Thoracic aorta (tissue), 2 donors: ENCODE measurements around the gene RAB26. TPM values are rescaled to one million over a fixed set of nuclear protein-coding genes. Genes with fewer than 3 reads are reported as not detected.

ENCODE experiments used
- ATAC-seq: fragments of 150-250 bp; one replicate; pipeline ENCODE4 v1.8.0; 2017; ENCODE audit warnings: low read depth; ENCODE audit not compliant: insufficient number of reproducible peaks, low FRiP score
- DNase-seq: peaks from one replicate; pipeline ENCODE4 v3.0.0-alpha.2; 2020; ENCODE audit warnings: low spot score
- H3K27ac ChIP-seq, 2 donors: fragments of 200-600 bp; sonication (generic); 1 replicate in 1 of 2; 2 replicates in 1 of 2; pipeline ENCODE4 v1.5.1; 2016; ENCODE audit warnings: mild to moderate bottlenecking in 2 of 2, moderate library complexity in 2 of 2
- H3K27me3 ChIP-seq: fragments of 200-600 bp; sonication (generic); replicated peaks from 2 replicates; pipeline ENCODE4 v1.6.0; 2016; ENCODE audit warnings: mild to moderate bottlenecking; ENCODE audit not compliant: insufficient read depth
- H3K36me3 ChIP-seq: fragments of 200-600 bp; sonication (generic); one replicate; pipeline ENCODE4 v1.5.1; 2016
- H3K4me1 ChIP-seq, 2 donors: fragments of 200-600 bp; sonication (generic); 1 replicate in 1 of 2; 2 replicates in 1 of 2; pipeline versions ENCODE4 v1.5.1 to v1.6.0; 2016; ENCODE audit warnings: low read depth in 2 of 2, mild to moderate bottlenecking in 1 of 2; ENCODE audit not compliant: control insufficient read depth in 1 of 2
- H3K4me3 ChIP-seq: fragments of 200-600 bp; sonication (generic); 2 replicates; pipeline ENCODE4 v1.5.1; 2016; ENCODE audit warnings: mild to moderate bottlenecking
- H3K9me3 ChIP-seq: fragments of 200-600 bp; sonication (generic); 2 replicates; pipeline ENCODE4 v1.5.1; 2016
- total RNA-seq, 2 donors: library from RNA; depleted of rRNA; stranded (reverse); fragments of >200 nt; gene quantifications; one replicate each; pipeline versions ENCODE4 v1.1.0 to v1.2.3, GENCODE V29; 2016
- TF ChIP-seq, protein P1 (sequence below): fragments of 200-600 bp; sonication (generic); IDR thresholded peaks from one replicate; pipeline ENCODE4 v1.5.1; 2019; ENCODE audit warnings: antibody characterized with exemption

Gene RAB26
- total RNA-seq, 2 donors from 2014 or later = not detected

DNA sequence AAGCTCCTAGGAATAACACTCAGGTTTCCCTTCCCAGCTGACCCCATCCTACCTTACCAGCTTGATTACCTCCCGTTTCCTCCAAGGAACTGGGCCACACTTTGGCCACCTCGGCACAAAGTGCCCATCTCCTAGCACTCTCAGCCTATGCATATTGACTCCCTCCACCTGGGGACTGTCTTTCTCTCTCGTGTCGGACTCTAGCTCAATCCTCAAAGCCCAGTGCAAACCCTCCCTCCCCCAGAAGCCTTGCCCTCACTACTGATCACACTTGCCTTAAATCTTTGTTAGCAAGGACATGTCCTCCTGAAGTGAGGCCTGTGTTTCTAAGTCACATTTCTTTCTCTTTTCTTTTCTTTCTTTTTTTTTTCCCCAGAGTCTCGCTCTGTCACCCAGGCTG lies 2.6 kb upstream of the RAB26 start:
- Histone ChIP-seq H3K4me1 (peaks cover 5 to 29% of the 10 kb centered on the region in 2 donors), H3K4me3 (no peak overlapping the region), H3K27me3 (no peaks in the 10 kb centered on the region), H3K9me3 (no peaks in the 10 kb centered on the region), H3K36me3 (no peaks in the 10 kb centered on the region), H3K27ac (no peak overlapping the region)
- no peak for ATAC-seq
- DNase-seq = no peak
- TF ChIP-seq, protein P1, sequence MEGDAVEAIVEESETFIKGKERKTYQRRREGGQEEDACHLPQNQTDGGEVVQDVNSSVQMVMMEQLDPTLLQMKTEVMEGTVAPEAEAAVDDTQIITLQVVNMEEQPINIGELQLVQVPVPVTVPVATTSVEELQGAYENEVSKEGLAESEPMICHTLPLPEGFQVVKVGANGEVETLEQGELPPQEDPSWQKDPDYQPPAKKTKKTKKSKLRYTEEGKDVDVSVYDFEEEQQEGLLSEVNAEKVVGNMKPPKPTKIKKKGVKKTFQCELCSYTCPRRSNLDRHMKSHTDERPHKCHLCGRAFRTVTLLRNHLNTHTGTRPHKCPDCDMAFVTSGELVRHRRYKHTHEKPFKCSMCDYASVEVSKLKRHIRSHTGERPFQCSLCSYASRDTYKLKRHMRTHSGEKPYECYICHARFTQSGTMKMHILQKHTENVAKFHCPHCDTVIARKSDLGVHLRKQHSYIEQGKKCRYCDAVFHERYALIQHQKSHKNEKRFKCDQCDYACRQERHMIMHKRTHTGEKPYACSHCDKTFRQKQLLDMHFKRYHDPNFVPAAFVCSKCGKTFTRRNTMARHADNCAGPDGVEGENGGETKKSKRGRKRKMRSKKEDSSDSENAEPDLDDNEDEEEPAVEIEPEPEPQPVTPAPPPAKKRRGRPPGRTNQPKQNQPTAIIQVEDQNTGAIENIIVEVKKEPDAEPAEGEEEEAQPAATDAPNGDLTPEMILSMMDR = no peak

DNA sequence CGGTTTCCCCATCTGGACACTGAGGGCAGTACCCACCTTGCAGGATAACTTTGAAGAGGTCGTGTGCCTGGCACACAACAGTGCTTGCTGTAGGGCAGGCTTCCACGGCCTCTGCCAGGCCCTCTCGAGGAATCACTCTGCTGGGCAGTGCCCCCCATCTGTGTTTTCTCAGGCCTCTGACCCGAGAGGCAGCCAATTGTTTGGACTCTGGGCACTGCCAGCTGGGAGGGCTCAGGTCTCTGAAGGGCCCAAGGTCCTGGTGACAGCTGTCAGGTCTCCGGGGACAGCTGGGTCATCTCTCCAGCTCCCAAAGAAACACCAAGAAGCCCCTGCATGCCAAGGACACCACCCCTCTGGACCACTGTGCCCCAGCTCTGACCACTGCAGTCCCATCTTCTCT lies 1.0 kb upstream of the RAB26 start:
- no peaks in the 10 kb centered on the region for H3K9me3 ChIP-seq
- TF ChIP-seq, protein P1 = no peak
- H3K27ac ChIP-seq = no peak overlapping the region
- peaks cover 5 to 44% of the 10 kb centered on the region in 2 donors for H3K4me1 ChIP-seq
- no peak for DNase-seq
- no peaks in the 10 kb centered on the region for H3K27me3 ChIP-seq
- ATAC-seq = no peak
- no peak overlapping the region for H3K4me3 ChIP-seq
- no peaks in the 10 kb centered on the region for H3K36me3 ChIP-seq

DNA sequence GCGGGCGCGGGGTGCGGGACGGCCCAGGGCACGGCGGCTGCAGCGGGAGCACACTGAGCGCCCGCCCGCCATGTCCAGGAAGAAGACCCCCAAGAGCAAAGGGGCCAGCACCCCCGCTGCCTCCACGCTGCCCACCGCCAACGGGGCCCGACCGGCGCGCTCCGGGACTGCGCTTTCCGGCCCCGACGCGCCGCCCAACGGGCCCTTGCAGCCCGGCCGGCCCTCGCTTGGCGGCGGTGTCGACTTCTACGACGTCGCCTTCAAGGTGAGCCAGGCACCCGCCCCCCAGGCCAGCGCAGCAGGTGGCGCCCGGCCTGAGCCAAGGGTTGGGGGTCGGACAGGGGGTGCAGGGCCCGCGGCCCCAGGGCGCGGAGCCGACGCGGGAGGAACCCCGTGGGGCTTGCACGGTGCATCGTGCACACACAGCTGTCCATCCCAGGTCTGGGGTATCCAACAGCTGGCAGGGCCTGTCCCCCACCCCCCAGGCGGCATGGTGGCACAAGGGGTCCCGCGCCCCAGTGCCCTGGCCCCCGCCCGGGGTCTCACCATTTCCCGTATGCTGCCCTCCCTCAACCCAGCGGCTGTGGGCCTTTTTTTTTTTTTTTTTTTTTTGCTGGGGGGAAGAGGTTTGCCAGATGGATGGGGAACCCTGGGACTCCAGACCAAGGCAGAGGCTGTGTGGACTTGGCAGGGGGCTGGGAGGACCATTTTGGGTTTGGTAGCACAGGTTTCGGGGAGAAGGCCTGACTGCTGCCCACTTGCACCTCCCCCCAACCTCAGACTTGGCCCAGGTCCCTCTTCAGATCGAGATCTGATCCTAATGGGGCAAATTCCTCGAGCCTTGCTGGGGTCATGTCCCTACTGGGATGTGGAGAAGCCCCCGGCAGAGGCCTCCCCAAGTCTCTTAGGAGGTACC lies 547 bp downstream of the RAB26 start:
- peak overlapping the region; percentile 73 for H3K4me3 ChIP-seq
- ATAC-seq (no peak), DNase-seq (no peak)
- no peak overlapping the region for H3K27ac ChIP-seq
- no peaks in the 10 kb centered on the region for H3K27me3 ChIP-seq
- TF ChIP-seq, protein P1 = no peak
- no peaks in the 10 kb centered on the region for H3K36me3 ChIP-seq
- peaks cover 19 to 60% of the 10 kb centered on the region in 2 donors for H3K4me1 ChIP-seq
- H3K9me3 ChIP-seq = no peaks in the 10 kb centered on the region

DNA sequence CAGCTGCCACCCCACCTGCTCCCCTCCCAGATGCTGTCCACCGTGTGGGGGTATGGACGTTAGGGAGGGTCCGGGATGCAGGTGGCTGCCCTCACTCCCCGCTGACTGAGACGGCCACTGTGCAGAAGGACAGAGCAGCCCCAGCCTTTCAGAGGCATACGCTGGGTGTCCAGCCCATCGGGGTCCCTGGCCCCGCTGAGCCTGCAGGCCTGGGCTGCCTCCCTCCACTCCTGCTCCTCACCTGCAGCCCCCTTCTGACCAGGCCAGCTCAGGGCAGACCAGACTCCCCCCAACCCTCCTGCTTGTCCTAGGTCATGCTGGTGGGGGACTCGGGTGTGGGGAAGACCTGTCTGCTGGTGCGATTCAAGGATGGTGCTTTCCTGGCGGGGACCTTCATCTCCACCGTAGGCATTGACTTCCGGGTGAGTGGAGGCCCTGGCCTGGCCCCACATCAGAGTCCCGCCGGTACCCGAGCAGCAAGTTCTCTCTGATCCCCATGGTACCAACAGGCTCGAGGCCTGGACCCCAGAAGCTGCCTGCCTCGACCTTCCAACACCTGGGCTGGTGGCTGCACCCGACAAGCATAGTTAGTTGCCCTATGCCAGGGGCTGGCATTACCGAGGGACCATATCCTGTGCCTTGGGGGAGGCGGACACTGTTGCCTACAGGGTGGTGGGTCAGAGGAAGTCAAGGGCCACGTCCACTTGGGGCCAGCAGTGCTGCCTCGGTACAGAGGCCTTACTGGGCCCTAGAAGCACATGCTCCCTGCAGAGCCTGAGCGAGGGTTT lies 1.4 kb downstream of the RAB26 start:
- H3K4me3 ChIP-seq = no peak overlapping the region
- no peak for ATAC-seq
- peaks cover 24 to 69% of the 10 kb centered on the region in 2 donors for H3K4me1 ChIP-seq
- H3K27ac ChIP-seq = no peak overlapping the region
- no peaks in the 10 kb centered on the region for H3K36me3 ChIP-seq
- TF ChIP-seq, protein P1 = no peak
- no peaks in the 10 kb centered on the region for H3K27me3 ChIP-seq
- no peaks in the 10 kb centered on the region for H3K9me3 ChIP-seq
- no peak for DNase-seq
